RWPE2 (cell line): ENCODE results near the gene GPR162.

Experiments used
- ATAC-seq: fragments of 200-7000 bp; cut with Tn5 transposase; 3 replicates; pipeline ENCODE4 v1.9.1; 2021; ENCODE audit warnings: low read depth
- DNase-seq: peaks from one replicate; pipeline ENCODE4 v3.0.0-alpha.2; 2020; ENCODE audit warnings: low spot score
- H3K27ac ChIP-seq: fragments of 450-650 bp; 2 replicates; pipeline ENCODE4 v1.5.1; 2017; ENCODE audit warnings: mild to moderate bottlenecking; ENCODE audit not compliant: poor library complexity, severe bottlenecking
- H3K27me3 ChIP-seq: fragments of 250-450 bp; sonication (Bioruptor Pico); 2 replicates; pipeline ENCODE4 v1.5.1; 2021; ENCODE audit warnings: mild to moderate bottlenecking, moderate library complexity; ENCODE audit not compliant: insufficient read depth, poor library complexity, severe bottlenecking
- H3K36me3 ChIP-seq: fragments of 250-450 bp; sonication (Bioruptor Pico); 2 replicates; pipeline ENCODE4 v1.5.1; 2020; ENCODE audit warnings: low read depth, mild to moderate bottlenecking, moderate library complexity
- H3K4me1 ChIP-seq: fragments of 250-450 bp; sonication (Bioruptor Pico); 2 replicates; pipeline ENCODE4 v1.5.1; 2021; ENCODE audit warnings: mild to moderate bottlenecking, moderate library complexity; ENCODE audit not compliant: insufficient read depth, poor library complexity, severe bottlenecking
- H3K4me3 ChIP-seq: fragments of 250-450 bp; sonication (Bioruptor Pico); 2 replicates; pipeline ENCODE4 v1.5.1; 2021; ENCODE audit warnings: mild to moderate bottlenecking, moderate library complexity; ENCODE audit not compliant: severe bottlenecking
- H3K9me3 ChIP-seq: fragments of 250-450 bp; sonication (Bioruptor Pico); 2 replicates; pipeline ENCODE4 v1.5.1; 2021; ENCODE audit warnings: mild to moderate bottlenecking, moderate library complexity; ENCODE audit not compliant: severe bottlenecking
- TF ChIP-seq, protein P1 (sequence below): fragments of 450-650 bp; IDR thresholded peaks from one replicate; pipeline ENCODE4 v1.5.1; 2017; ENCODE audit warnings: mild to moderate bottlenecking, moderate library complexity; ENCODE audit not compliant: poor library complexity, severe bottlenecking

GPR162 gene

DNA sequence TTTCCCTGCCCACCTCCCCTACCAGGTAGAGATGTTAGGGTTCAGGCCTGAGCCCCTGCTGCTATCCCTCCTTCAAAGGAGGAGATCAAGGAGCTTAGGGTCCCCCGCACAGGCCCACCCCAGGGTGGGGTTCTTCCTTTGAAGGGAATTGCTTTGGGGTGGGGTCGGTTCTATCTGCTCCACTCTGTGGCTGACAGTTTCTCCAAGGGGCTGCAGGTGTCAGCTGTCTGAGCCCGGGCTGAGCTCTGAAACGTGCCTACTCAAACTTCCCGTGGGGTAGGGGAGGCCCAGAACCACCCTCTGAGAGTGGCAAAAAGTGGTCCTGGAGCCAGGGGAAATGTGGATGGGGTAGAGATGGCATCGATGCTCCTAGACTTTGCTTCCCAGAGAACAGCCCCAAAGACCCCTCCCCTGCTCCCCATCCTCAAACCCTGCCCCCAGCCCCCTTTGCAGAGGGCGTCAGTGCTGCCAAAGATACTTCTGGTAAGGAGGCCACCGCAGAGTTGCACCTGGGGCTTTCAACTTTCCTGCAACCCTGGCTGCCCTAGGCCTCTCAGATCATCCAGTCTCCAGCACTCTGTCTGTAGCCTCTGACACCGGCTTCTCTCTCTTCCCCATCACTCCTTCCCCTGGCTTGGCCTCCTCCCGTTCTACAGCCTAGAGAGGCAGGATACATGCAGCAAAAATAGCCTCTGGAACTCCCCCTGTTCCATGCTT lies 38.6 kb upstream of the GPR162 start:
- ATAC-seq (no peak), DNase-seq (no peak)
- peaks cover 3% of the 10 kb centered on the region for H3K4me1 ChIP-seq

DNA sequence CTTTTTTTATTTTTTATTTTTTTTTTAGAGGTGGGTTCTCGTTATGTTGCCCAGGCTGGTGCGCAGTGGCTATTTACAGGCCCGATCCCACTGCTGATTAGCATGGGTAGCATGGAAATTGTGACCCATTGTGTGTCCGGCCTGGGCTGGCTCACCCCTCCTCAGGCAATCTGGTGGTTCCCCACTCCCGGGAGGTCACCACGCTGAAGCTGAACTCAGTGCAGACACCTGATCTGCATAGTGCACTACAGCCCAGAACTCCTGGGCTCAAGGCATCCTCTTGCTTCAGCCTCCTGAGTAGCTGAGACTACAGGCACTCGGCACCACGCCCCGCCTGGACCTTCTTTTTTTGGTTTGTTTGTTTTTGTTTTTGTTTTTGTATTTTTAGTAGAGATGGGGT lies 37.8 kb upstream of the GPR162 start:
- TF ChIP-seq, protein P1, sequence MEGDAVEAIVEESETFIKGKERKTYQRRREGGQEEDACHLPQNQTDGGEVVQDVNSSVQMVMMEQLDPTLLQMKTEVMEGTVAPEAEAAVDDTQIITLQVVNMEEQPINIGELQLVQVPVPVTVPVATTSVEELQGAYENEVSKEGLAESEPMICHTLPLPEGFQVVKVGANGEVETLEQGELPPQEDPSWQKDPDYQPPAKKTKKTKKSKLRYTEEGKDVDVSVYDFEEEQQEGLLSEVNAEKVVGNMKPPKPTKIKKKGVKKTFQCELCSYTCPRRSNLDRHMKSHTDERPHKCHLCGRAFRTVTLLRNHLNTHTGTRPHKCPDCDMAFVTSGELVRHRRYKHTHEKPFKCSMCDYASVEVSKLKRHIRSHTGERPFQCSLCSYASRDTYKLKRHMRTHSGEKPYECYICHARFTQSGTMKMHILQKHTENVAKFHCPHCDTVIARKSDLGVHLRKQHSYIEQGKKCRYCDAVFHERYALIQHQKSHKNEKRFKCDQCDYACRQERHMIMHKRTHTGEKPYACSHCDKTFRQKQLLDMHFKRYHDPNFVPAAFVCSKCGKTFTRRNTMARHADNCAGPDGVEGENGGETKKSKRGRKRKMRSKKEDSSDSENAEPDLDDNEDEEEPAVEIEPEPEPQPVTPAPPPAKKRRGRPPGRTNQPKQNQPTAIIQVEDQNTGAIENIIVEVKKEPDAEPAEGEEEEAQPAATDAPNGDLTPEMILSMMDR, result no peak
- Histone ChIP-seq H3K27ac (no peak overlapping the region), H3K9me3 (no peaks in the 10 kb centered on the region), H3K27me3 (no peaks in the 10 kb centered on the region), H3K4me3 (no peak overlapping the region), H3K36me3 (no peaks in the 10 kb centered on the region), H3K4me1 (no peaks in the 10 kb centered on the region)
- ATAC-seq (no peak), DNase-seq (no peak)

More for the DNA sequence above, 38.6 kb upstream of the GPR162 start:
- no peak overlapping the region for H3K27ac ChIP-seq
- no peaks in the 10 kb centered on the region for H3K36me3 ChIP-seq
- TF ChIP-seq, protein P1, result no peak
- no peak overlapping the region for H3K4me3 ChIP-seq
- H3K9me3 ChIP-seq, result no peaks in the 10 kb centered on the region
- H3K27me3 ChIP-seq, result no peaks in the 10 kb centered on the region

DNA sequence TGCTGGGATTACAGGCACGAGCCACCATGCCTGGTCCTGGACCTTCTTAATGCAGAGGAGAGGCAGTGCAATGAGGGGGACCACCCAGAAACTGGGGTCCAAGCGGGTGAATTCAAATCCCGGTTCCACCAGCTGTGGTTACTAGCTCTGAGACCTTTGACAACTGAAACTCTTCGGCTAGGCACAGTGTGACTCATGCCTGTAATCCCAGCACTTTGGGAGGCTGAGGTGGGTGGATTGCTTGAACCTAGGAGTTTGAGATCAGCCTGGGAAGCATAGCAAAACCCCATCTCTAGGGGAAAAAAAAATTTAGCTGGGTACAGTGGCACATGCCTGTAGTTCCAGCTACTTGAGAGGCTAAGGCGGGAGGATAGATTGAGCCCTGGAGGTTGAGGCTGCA lies 37.3 kb upstream of the GPR162 start:
- TF ChIP-seq, protein P1, result no peak
- Histone ChIP-seq H3K36me3 (no peaks in the 10 kb centered on the region), H3K9me3 (no peaks in the 10 kb centered on the region), H3K4me3 (no peak overlapping the region), H3K4me1 (no peaks in the 10 kb centered on the region), H3K27me3 (no peaks in the 10 kb centered on the region), H3K27ac (no peak overlapping the region)
- no peak for DNase-seq
- no peak for ATAC-seq

DNA sequence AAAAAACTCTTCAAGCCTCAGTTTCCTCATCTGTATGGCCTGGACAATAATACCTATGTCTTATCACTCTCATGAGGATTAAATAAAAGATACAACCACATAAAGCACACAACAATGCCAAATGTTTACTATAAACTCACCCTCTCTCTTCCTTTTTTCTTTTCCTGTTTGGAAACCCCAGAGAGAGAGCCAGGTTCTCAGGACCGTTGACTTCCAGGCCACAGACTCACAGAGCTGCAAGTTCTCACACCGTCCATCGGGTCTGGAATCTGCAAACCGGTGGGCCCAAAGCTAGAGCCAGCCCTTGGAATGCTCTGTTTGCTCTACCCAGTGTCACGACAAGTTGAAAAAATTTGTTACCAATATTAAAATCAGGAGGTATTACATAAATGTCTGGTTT lies 36.9 kb upstream of the GPR162 start:
- Histone ChIP-seq H3K27me3 (no peaks in the 10 kb centered on the region), H3K27ac (no peak overlapping the region), H3K4me3 (no peak overlapping the region), H3K36me3 (no peaks in the 10 kb centered on the region), H3K9me3 (no peaks in the 10 kb centered on the region), H3K4me1 (no peaks in the 10 kb centered on the region)
- ATAC-seq, result no peak
- no peak for DNase-seq
- TF ChIP-seq, protein P1, result no peak

DNA sequence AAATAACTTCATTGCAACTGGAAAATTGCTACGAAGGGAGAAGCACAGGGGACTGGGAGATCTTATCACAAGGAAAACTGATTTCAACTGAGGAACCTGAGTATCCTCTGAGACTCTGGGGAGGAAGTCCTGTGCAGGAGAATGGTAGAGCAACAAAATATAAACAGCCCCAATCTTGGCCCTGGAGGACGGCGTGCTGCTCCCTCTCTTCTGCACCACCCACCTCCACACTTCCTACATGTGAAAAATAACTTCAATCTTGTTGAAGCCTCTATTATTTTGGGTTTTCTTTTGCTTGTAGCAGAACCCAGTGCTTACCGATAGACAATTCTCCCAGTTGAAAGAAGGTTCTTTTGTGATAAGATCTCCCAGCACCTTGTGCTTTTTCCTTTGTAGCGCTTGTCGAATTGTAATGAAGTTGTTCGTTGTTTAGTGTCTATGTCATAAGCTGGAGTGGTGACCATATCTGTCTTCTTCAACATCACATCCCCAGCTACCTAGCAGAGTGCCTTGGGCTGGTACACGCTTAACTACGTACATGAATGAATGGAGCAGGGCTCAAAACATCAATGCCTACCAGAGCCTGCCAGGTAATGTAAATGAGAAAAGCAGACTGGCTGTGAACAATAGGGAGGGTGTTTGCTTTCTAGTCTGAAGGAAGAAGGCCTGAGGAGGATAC lies 35.1 kb upstream of the GPR162 start:
- no peak overlapping the region for H3K4me3 ChIP-seq
- no peak for DNase-seq
- no peak for ATAC-seq
- TF ChIP-seq, protein P1, result no peak
- no peaks in the 10 kb centered on the region for H3K4me1 ChIP-seq
- H3K27me3 ChIP-seq, result no peaks in the 10 kb centered on the region
- no peaks in the 10 kb centered on the region for H3K36me3 ChIP-seq
- H3K27ac ChIP-seq, result no peak overlapping the region
- H3K9me3 ChIP-seq, result no peaks in the 10 kb centered on the region
